Measurements from ENCODE around the gene AMOTL1. TPM values are rescaled to one million over a fixed set of nuclear protein-coding genes. Genes with fewer than 3 reads are reported as not detected.

Gene AMOTL1
- total and polyA plus RNA-seq, 2 donors (not counting 3 experiments of a cell fraction or from before 2014, with no cell fraction given) = 12.5 to 37.8 TPM

GRCh38 chr11:94801866-94802460, 33.8 kb downstream of the AMOTL1 start:
- Histone ChIP-seq H3K27ac (ENCODE audit: insufficient read depth, low read depth, low read length) (no peak overlapping the region), H4K20me1 (replicated peaks; ENCODE audit: control insufficient read depth, extremely low read depth, insufficient read depth, low read length) (peaks cover 7% of the 10 kb centered on the region), H3K4me1 (ENCODE audit: control insufficient read depth, extremely low read depth, insufficient read depth, low read length) (no peaks in the 10 kb centered on the region), H3K9ac (replicated peaks; ENCODE audit: extremely low read depth, insufficient read depth, low read length) (no peak overlapping the region), H3K36me3 (ENCODE audit: control insufficient read depth in 2 of 2, extremely low read depth in 1 of 2, insufficient read depth in 2 of 2, low read length in 2 of 2) (peaks cover 12 to 13% of the 10 kb centered on the region in 2 experiments), H3K9me1 (replicated peaks; ENCODE audit: control insufficient read depth, extremely low read depth, insufficient read depth, low read length) (no peaks in the 10 kb centered on the region), H3K4me3 (replicated peaks in 1 of 3; ENCODE audit: insufficient read depth in 1 of 3, low read depth in 1 of 3, low read length in 3 of 3) (no peak overlapping the region), H2AFZ (ENCODE audit: low read depth, low read length) (no peak overlapping the region), H3K4me2 (ENCODE audit: insufficient read depth, low read length) (no peak overlapping the region), H3K9me3 (replicated peaks; ENCODE audit: control insufficient read depth, insufficient read depth, low read length) (no peaks in the 10 kb centered on the region), H3K27me3 (ENCODE audit: control insufficient read depth in 2 of 2, insufficient read depth in 2 of 2, low read length in 2 of 2) (no peaks in the 10 kb centered on the region), H3K79me2 (ENCODE audit: control insufficient read depth, insufficient read depth, low read length) (peaks cover 79% of the 10 kb centered on the region)
- no peak for FAIRE-seq
- intact Hi-C loops (cut with micrococcal nuclease) = no loop called here
- ChIA-PET POLR2A (no interaction called here), CTCF (interaction anchor here (1.2 to 1.7 kb wide), 4 partner anchors 11 to 61 kb away, joined by 4 to 5 read pairs (median 4); no protein-coding TSS in a partner anchor)
- dilution Hi-C loops (cut with MboI; ENCODE audit: extremely low pct_ligation_motif_present, low sequenced_read_pairs) = no loop called here
- no TSS peak for BruUV-seq (replicated peaks)
- no peak for DNase-seq (ENCODE audit: low read depth, low spot score)
- TF ChIP-seq POLR2AphosphoS5 (IDR thresholded peaks at IDR 0.05; ENCODE audit: insufficient read depth, low read depth, low read length) (no peak), EZH2 (IDR thresholded peaks at IDR 0.05; ENCODE audit: borderline replicate concordance, low read depth, low read length, severe bottlenecking) (no peak), POLR2A (IDR thresholded peaks at IDR 0.05; ENCODE audit: low read depth, low read length) (no peak), GATA2 (IDR thresholded peaks at IDR 0.05; ENCODE audit: insufficient read depth, insufficient read length, low read depth, low read length) (no peak), MAX (IDR thresholded peaks at IDR 0.05; ENCODE audit: insufficient read depth, insufficient read length) (no peak), JUN (IDR thresholded peaks at IDR 0.05; ENCODE audit: borderline replicate concordance, insufficient read depth, insufficient read length, low read depth) (no peak), FOS (IDR thresholded peaks at IDR 0.05; ENCODE audit: borderline replicate concordance, insufficient read depth, low read length) (no peak), MYC (IDR thresholded peaks at IDR 0.05; ENCODE audit: low read depth, low read length) (no peak)
- TF ChIP-seq, protein P1, sequence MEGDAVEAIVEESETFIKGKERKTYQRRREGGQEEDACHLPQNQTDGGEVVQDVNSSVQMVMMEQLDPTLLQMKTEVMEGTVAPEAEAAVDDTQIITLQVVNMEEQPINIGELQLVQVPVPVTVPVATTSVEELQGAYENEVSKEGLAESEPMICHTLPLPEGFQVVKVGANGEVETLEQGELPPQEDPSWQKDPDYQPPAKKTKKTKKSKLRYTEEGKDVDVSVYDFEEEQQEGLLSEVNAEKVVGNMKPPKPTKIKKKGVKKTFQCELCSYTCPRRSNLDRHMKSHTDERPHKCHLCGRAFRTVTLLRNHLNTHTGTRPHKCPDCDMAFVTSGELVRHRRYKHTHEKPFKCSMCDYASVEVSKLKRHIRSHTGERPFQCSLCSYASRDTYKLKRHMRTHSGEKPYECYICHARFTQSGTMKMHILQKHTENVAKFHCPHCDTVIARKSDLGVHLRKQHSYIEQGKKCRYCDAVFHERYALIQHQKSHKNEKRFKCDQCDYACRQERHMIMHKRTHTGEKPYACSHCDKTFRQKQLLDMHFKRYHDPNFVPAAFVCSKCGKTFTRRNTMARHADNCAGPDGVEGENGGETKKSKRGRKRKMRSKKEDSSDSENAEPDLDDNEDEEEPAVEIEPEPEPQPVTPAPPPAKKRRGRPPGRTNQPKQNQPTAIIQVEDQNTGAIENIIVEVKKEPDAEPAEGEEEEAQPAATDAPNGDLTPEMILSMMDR (IDR thresholded peaks at IDR 0.05; ENCODE audit: extremely low read depth in 1 of 2, insufficient read depth in 1 of 2, low read depth in 1 of 2, low read length in 2 of 2) = no peak

Data from endothelial cell of umbilical vein (primary cell).